ENCODE measurements around the gene DYNC1I1. TPM values are rescaled to one million over a fixed set of nuclear protein-coding genes. Genes with fewer than 3 reads are reported as not detected.

DYNC1I1 gene
- total and polyA plus RNA-seq, 4 donors, result 0.28 to 0.67 (median 0.39) TPM

DNA sequence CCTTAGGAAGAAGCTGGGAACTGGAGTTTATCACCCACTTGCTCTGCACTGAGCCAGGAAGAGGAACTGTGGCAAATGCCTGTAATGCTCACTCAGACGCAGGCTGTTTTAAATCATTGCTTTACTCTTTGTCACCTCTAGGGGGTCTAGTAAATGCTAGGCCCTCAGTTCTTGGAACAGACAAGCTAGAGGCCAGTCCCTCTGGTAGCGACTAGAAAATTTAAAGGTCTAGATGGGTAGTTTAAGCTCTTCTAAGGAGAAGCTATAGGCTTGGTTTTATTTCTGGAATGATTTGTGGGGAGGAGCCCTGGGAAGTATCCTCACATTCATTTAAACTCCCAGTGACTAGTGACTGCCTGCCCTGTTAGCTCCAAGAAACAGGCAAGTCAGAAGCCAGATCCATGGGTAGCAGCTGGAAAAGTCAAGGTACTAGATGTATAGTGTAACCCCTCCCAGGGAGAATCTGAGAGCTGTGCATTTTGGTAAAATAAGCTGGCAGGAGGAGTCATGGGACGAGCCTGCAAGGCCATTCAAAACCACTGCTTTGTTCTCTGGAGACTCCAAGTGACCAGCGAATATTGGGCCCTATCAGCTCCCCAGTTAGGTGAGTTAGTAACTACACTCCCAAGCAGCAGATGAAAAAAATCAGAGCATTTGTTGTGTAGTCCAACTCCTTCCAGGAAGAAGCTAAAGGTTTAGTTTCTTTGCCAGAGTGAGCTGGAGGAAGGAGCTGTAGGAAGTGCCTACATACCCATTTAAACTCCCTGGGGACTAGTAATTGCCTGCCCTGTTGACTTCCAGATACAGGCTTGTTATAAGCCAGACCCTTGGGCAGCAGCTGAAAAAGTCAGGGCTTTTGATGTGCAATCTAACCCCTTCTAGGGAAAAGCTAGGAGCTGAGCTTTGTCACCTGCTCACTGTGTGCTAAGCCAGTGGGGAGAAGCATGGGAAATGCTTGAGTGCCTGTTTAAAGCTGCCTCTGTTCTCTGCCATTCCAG lies 68.9 kb downstream of the DYNC1I1 start:
- H3K9ac ChIP-seq (ENCODE audit: low read depth in 1 of 2, low read length in 2 of 2), result no peak overlapping the region
- H3K27me3 ChIP-seq (ENCODE audit: control insufficient read depth in 4 of 4, insufficient read depth in 4 of 4, low read length in 3 of 4), result peaks cover 0 to 3% (median 0%) of the 10 kb centered on the region in 4 donors
- 80% methylated on average over 4 of the region's 4 CpGs for WGBS
- TF ChIP-seq TAF1 (conservative IDR thresholded peaks at IDR 0.05) (no peak), HNF4G (IDR thresholded peaks at IDR 0.05) (no peak), SP1 (IDR thresholded peaks at IDR 0.05) (no peak), HNF4A (conservative IDR thresholded peaks at IDR 0.05) (no peak), NR2F2 (IDR thresholded peaks at IDR 0.05) (no peak), YY1 (IDR thresholded peaks at IDR 0.05) (no peak), FOXA2 (IDR thresholded peaks at IDR 0.05) (no peak), EGR1 (IDR thresholded peaks at IDR 0.05; ENCODE audit: low read depth in 2 of 2) (no peak), RXRA (IDR thresholded peaks at IDR 0.05) (no peak), GABPA (IDR thresholded peaks at IDR 0.05 in 1 of 2, conservative IDR thresholded peaks at IDR 0.05 in 1 of 2) (no peak), JUND (IDR thresholded peaks at IDR 0.05) (no peak), FOXA1 (IDR thresholded peaks at IDR 0.05) (no peak), RAD21 (IDR thresholded peaks at IDR 0.05) (no peak)
- TF ChIP-seq, protein P1, sequence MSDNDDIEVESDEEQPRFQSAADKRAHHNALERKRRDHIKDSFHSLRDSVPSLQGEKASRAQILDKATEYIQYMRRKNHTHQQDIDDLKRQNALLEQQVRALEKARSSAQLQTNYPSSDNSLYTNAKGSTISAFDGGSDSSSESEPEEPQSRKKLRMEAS (IDR thresholded peaks at IDR 0.05), result no peak
- TF ChIP-seq, protein P2, sequence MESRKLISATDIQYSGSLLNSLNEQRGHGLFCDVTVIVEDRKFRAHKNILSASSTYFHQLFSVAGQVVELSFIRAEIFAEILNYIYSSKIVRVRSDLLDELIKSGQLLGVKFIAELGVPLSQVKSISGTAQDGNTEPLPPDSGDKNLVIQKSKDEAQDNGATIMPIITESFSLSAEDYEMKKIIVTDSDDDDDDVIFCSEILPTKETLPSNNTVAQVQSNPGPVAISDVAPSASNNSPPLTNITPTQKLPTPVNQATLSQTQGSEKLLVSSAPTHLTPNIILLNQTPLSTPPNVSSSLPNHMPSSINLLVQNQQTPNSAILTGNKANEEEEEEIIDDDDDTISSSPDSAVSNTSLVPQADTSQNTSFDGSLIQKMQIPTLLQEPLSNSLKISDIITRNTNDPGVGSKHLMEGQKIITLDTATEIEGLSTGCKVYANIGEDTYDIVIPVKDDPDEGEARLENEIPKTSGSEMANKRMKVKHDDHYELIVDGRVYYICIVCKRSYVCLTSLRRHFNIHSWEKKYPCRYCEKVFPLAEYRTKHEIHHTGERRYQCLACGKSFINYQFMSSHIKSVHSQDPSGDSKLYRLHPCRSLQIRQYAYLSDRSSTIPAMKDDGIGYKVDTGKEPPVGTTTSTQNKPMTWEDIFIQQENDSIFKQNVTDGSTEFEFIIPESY (IDR thresholded peaks at IDR 0.05), result no peak
- TF ChIP-seq, protein P3, sequence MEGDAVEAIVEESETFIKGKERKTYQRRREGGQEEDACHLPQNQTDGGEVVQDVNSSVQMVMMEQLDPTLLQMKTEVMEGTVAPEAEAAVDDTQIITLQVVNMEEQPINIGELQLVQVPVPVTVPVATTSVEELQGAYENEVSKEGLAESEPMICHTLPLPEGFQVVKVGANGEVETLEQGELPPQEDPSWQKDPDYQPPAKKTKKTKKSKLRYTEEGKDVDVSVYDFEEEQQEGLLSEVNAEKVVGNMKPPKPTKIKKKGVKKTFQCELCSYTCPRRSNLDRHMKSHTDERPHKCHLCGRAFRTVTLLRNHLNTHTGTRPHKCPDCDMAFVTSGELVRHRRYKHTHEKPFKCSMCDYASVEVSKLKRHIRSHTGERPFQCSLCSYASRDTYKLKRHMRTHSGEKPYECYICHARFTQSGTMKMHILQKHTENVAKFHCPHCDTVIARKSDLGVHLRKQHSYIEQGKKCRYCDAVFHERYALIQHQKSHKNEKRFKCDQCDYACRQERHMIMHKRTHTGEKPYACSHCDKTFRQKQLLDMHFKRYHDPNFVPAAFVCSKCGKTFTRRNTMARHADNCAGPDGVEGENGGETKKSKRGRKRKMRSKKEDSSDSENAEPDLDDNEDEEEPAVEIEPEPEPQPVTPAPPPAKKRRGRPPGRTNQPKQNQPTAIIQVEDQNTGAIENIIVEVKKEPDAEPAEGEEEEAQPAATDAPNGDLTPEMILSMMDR (IDR thresholded peaks at IDR 0.05; ENCODE audit: low read depth, low read length, missing input control), result no peak
- TF ChIP-seq, protein P4, sequence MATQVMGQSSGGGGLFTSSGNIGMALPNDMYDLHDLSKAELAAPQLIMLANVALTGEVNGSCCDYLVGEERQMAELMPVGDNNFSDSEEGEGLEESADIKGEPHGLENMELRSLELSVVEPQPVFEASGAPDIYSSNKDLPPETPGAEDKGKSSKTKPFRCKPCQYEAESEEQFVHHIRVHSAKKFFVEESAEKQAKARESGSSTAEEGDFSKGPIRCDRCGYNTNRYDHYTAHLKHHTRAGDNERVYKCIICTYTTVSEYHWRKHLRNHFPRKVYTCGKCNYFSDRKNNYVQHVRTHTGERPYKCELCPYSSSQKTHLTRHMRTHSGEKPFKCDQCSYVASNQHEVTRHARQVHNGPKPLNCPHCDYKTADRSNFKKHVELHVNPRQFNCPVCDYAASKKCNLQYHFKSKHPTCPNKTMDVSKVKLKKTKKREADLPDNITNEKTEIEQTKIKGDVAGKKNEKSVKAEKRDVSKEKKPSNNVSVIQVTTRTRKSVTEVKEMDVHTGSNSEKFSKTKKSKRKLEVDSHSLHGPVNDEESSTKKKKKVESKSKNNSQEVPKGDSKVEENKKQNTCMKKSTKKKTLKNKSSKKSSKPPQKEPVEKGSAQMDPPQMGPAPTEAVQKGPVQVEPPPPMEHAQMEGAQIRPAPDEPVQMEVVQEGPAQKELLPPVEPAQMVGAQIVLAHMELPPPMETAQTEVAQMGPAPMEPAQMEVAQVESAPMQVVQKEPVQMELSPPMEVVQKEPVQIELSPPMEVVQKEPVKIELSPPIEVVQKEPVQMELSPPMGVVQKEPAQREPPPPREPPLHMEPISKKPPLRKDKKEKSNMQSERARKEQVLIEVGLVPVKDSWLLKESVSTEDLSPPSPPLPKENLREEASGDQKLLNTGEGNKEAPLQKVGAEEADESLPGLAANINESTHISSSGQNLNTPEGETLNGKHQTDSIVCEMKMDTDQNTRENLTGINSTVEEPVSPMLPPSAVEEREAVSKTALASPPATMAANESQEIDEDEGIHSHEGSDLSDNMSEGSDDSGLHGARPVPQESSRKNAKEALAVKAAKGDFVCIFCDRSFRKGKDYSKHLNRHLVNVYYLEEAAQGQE (IDR thresholded peaks at IDR 0.05), result no peak
- TF ChIP-seq, protein P5, sequence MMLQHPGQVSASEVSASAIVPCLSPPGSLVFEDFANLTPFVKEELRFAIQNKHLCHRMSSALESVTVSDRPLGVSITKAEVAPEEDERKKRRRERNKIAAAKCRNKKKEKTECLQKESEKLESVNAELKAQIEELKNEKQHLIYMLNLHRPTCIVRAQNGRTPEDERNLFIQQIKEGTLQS (IDR thresholded peaks at IDR 0.05), result no peak
- DNase-seq (ENCODE audit: low spot score), result no peak
- H3K27ac ChIP-seq (ENCODE audit: low read depth in 1 of 2, low read length in 2 of 2), result no peak overlapping the region
- no peaks in the 10 kb centered on the region for H3K4me1 ChIP-seq (ENCODE audit: control insufficient read depth in 4 of 4, insufficient read depth in 4 of 4, low read length in 3 of 4)
- H3K36me3 ChIP-seq (ENCODE audit: control insufficient read depth in 4 of 4, insufficient read depth in 3 of 4, low read depth in 1 of 4, low read length in 3 of 4), result no peaks in the 10 kb centered on the region
- no peak overlapping the region for H3K4me3 ChIP-seq (ENCODE audit: low read depth in 1 of 3, low read length in 3 of 3)
- peaks cover 0 to 3% (median 0%) of the 10 kb centered on the region in 4 donors for H3K9me3 ChIP-seq (ENCODE audit: control insufficient read depth in 4 of 4, low read length in 3 of 4)
